Measurements from ENCODE around the gene DNAJC18. TPM values are rescaled to one million over a fixed set of nuclear protein-coding genes. Genes with fewer than 3 reads are reported as not detected.

Gene DNAJC18
- total and polyA plus RNA-seq, 2 of the 4 experiments (the other 2 are of a cell fraction), result 8.5 to 11.1 TPM

DNA sequence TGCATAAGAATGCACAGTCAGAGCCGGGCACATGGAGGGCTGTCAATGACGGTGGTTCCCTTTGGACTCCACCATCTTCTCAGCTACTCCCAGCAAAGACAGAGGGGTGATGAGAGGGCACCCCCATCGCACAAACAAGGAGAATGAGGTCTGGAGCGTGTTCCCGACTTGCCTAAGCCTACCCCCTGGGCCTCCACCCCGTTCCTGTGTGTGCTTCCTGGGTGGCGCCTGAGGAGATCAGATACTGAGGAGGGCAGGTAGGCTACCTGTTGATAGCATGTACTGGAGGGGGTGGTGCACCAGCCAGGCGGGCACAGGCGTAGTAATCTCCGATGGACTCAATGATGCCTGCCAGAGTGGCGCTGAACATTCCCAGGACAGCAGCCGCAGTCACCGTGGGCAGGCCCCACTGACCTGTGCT, 60.4 kb downstream of the DNAJC18 start:
- DNase-seq (no peak), ATAC-seq (ENCODE audit: low read depth) (no peak)
- no peak overlapping the region for H2AK9ac ChIP-seq (replicated peaks; ENCODE audit: low read depth, low read length, poor library complexity)
- no peak overlapping the region for H3K9ac ChIP-seq (ENCODE audit: low read depth, low read length)
- POLR2A ChIA-PET (ENCODE audit: unreplicated experiment), result interaction anchor here (0.5 kb wide), 1 partner anchor 86 kb away, joined by 3 read pairs; the partner anchor contains the start of gene MATR3
- H2AK5ac ChIP-seq (ENCODE audit: low read depth, low read length), result no peak overlapping the region
- H3K23ac ChIP-seq (ENCODE audit: low read depth, low read length), result no peak overlapping the region
- H2BK5ac ChIP-seq (ENCODE audit: low read depth, low read length, poor library complexity, severe bottlenecking), result no peak overlapping the region
- no TSS peak for BruUV-seq (replicated peaks)
- H3K79me1 ChIP-seq (ENCODE audit: low read depth in 1 of 2, low read length in 2 of 2), result peaks cover 0 to 2% of the 10 kb centered on the region in 2 experiments; a peak in 2 of 4 replicates
- H3K4me3 ChIP-seq (ENCODE audit: insufficient read depth, low read depth, low read length), result no peak overlapping the region
- H4K8ac ChIP-seq (ENCODE audit: low read depth in 2 of 2, low read length in 2 of 2), result no peak overlapping the region
- peaks cover 3% of the 10 kb centered on the region; the same call in 1 of the 2 replicates for H3K4me1 ChIP-seq (ENCODE audit: control insufficient read depth, insufficient read depth, low read length)
- 95% methylated on average over 5 of the region's 13 CpGs; no CpG with 5 or more reads in 1 of the 2 experiments for WGBS, 2 experiments (ENCODE audit: extremely low coverage in 2 of 2, insufficient read length in 1 of 2)
- in situ Hi-C loops (cut with MboI; ENCODE audit: low sequenced_read_pairs), result no loop called here
- intact Hi-C loops (cut with micrococcal nuclease), result no loop called here
- dilution Hi-C loops (cut with HindIII; ENCODE audit: low sequenced_read_pairs, unreplicated experiment), result no loop called here
- H2BK15ac ChIP-seq (ENCODE audit: low read depth, low read length), result no peak overlapping the region
- no peak overlapping the region for H3K14ac ChIP-seq (replicated peaks; ENCODE audit: low read depth, low read length)
- peaks cover 14% of the 10 kb centered on the region; the same call in 1 of the 2 replicates for H3K36me3 ChIP-seq (ENCODE audit: control insufficient read depth, insufficient read depth, low read length)
- H3K4me2 ChIP-seq (ENCODE audit: low read depth, low read length), result no peak overlapping the region
- no peak overlapping the region for H4K91ac ChIP-seq (ENCODE audit: insufficient read depth, low read depth, low read length)
- TF ChIP-seq RAD21 (IDR thresholded peaks at IDR 0.05; ENCODE audit: low read length) (no peak), CHD1 (IDR thresholded peaks at IDR 0.05; ENCODE audit: low read depth, low read length) (no peak), POLR2A (IDR thresholded peaks at IDR 0.05; ENCODE audit: low read depth, low read length) (no peak), MAZ (IDR thresholded peaks at IDR 0.05; ENCODE audit: borderline replicate concordance, low read depth, low read length) (no peak), RCOR1 (IDR thresholded peaks at IDR 0.05; ENCODE audit: insufficient replicate concordance, low read length) (no peak), MXI1 (IDR thresholded peaks at IDR 0.05; ENCODE audit: borderline replicate concordance, low read depth, low read length) (no peak)
- TF ChIP-seq, protein P1, sequence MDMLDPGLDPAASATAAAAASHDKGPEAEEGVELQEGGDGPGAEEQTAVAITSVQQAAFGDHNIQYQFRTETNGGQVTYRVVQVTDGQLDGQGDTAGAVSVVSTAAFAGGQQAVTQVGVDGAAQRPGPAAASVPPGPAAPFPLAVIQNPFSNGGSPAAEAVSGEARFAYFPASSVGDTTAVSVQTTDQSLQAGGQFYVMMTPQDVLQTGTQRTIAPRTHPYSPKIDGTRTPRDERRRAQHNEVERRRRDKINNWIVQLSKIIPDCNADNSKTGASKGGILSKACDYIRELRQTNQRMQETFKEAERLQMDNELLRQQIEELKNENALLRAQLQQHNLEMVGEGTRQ (IDR thresholded peaks at IDR 0.05; ENCODE audit: low read depth, low read length), result no peak
- CTCF ChIA-PET, result no interaction called here
- no peak overlapping the region for H3K18ac ChIP-seq (ENCODE audit: low read depth, low read length)
- no peak overlapping the region for H3K4ac ChIP-seq (ENCODE audit: low read depth, low read length)
- peaks cover 10% of the 10 kb centered on the region; the same call in 1 of the 2 replicates for H3K9me1 ChIP-seq (ENCODE audit: insufficient read depth, low read length)
- H3K9me3 ChIP-seq (ENCODE audit: control insufficient read depth, insufficient read depth, low read length), result no peaks in the 10 kb centered on the region
- H2BK120ac ChIP-seq (ENCODE audit: low read depth, low read length), result no peak overlapping the region
- no peak overlapping the region for H2AFZ ChIP-seq (replicated peaks; ENCODE audit: low read length, poor library complexity)
- H2BK20ac ChIP-seq (ENCODE audit: low read depth, low read length), result no peak overlapping the region
- no peaks in the 10 kb centered on the region for H3K27me3 ChIP-seq (ENCODE audit: control insufficient read depth, insufficient read depth, low read length)
- no peak overlapping the region for H4K5ac ChIP-seq (ENCODE audit: low read depth, low read length)
- no peak overlapping the region for H3K56ac ChIP-seq (ENCODE audit: extremely low read depth, insufficient read depth, low read length)
- no peak overlapping the region for H3K27ac ChIP-seq (ENCODE audit: insufficient read depth, low read length)
- peaks cover under 1% of the 10 kb centered on the region; the same call in 1 of the 2 replicates for H4K20me1 ChIP-seq (ENCODE audit: insufficient read depth, low read length)
